B cell (primary cell): ENCODE data around the gene ERBB4. TPM values are rescaled to one million over a fixed set of nuclear protein-coding genes. Genes with fewer than 3 reads are reported as not detected.

ENCODE experiments used
- ATAC-seq: fragments of 200-7000 bp; cut with Tn5 transposase; one replicate; pipeline ENCODE4 v1.10.0; 2021; ENCODE audit warnings: low read depth, mild to moderate bottlenecking, moderate number of reproducible peaks, moderate library complexity
- CTCF ChIA-PET: fragments of 350-600 bp; sonication (Branson Sonifier 250); formaldehyde crosslinking; loops from one replicate; lab custom pipeline; 2021; ENCODE audit warnings: antibody characterized with exemption, inconsistent platforms; lab: Charles Lee
- POLR2A ChIA-PET: fragments of 350-600 bp; sonication (Branson Sonifier 250); formaldehyde crosslinking; loops from one replicate; lab custom pipeline; 2021; ENCODE audit warnings: antibody characterized with exemption; lab: Charles Lee
- DNase-seq: peaks from one replicate; pipeline ENCODE4 v3.0.0; 2013
- H2AFZ ChIP-seq: 2 replicates; pipeline ENCODE4 v1.6.1; 2012; ENCODE audit warnings: mild to moderate bottlenecking, low read depth, low read length; ENCODE audit not compliant: insufficient read depth, poor library complexity, severe bottlenecking
- H3K27ac ChIP-seq, 2 donors: 1 replicate in 1 of 2; 2 replicates in 1 of 2; pipeline ENCODE4 v1.5.1; 2012 to 2013; ENCODE audit warnings: low read length in 2 of 2, mild to moderate bottlenecking in 2 of 2, moderate library complexity in 1 of 2
- H3K27me3 ChIP-seq, 4 experiments: fragments of 200-600 bp in 1 of 4; sonication (generic) in 1 of 4; replicated peaks in 1 of 4; 1 replicate in 2 of 4; 2 replicates in 2 of 4; pipeline versions ENCODE4 v1.6.1 to v1.7.0; 2013 to 2016; ENCODE audit warnings: low read length in 3 of 4, mild to moderate bottlenecking in 2 of 4, mixed read lengths in 1 of 4, moderate library complexity in 1 of 4; ENCODE audit not compliant: insufficient read depth in 4 of 4, control insufficient read depth in 3 of 4; ENCODE audit errors: control extremely low read depth in 1 of 4
- H3K36me3 ChIP-seq, 2 experiments: replicated peaks in 1 of 2; 1 replicate in 1 of 2; 2 replicates in 1 of 2; pipeline versions ENCODE4 v1.6.1 to v1.7.1; 2013; ENCODE audit warnings: low read length in 1 of 2; ENCODE audit not compliant: insufficient read depth in 2 of 2, control insufficient read depth in 1 of 2; ENCODE audit errors: control extremely low read depth in 1 of 2, extremely low read depth in 1 of 2
- H3K4me1 ChIP-seq, 2 donors: fragments of 200-600 bp in 1 of 2; sonication (generic) in 1 of 2; 1 replicate in 1 of 2; 2 replicates in 1 of 2; pipeline versions ENCODE4 v1.5.1 to v1.6.1; 2013 to 2017; ENCODE audit warnings: low read length in 2 of 2; ENCODE audit not compliant: control insufficient read depth in 2 of 2, insufficient read depth in 2 of 2
- H3K4me2 ChIP-seq: replicated peaks from 2 replicates; pipeline ENCODE3; 2012; ENCODE audit warnings: mild to moderate bottlenecking, low read depth, low read length; ENCODE audit not compliant: poor library complexity, severe bottlenecking
- H3K4me3 ChIP-seq, 5 experiments: fragments of 200-600 bp in 1 of 5; sonication (generic) in 1 of 5; 1 replicate in 3 of 5; 2 replicates in 2 of 5; pipeline versions ENCODE4 v1.5.1 to v1.7.0; 2011 to 2016; ENCODE audit warnings: low read length in 4 of 5, mild to moderate bottlenecking in 4 of 5, low read depth in 2 of 5, control low read depth in 1 of 5, moderate library complexity in 1 of 5; ENCODE audit not compliant: insufficient read depth in 1 of 5; ENCODE audit errors: control extremely low read depth in 1 of 5, extremely low read depth in 1 of 5
- H3K79me2 ChIP-seq: fragments of 200-600 bp; sonication (generic); one replicate; pipeline ENCODE4 v1.6.0; 2016; ENCODE audit warnings: low read length; ENCODE audit not compliant: control insufficient read depth, insufficient read depth
- H3K9ac ChIP-seq: fragments of 200-600 bp; sonication (generic); 2 replicates; pipeline ENCODE4 v1.6.1; 2017; ENCODE audit warnings: mild to moderate bottlenecking, low read length, moderate library complexity
- H3K9me3 ChIP-seq, 3 donors: one replicate each; pipeline versions ENCODE4 v1.6.1 to v1.7.1; 2013; ENCODE audit warnings: low read length in 2 of 3; ENCODE audit not compliant: control insufficient read depth in 2 of 3, insufficient read depth in 1 of 3; ENCODE audit errors: control extremely low read depth in 1 of 3
- H4K20me1 ChIP-seq: 2 replicates; pipeline ENCODE4 v1.6.0; 2012; ENCODE audit warnings: mild to moderate bottlenecking, low read length; ENCODE audit not compliant: insufficient read depth, control insufficient read depth, poor library complexity, severe bottlenecking
- H3K27ac Mint-ChIP-seq: one replicate; pipeline ENCODE4 v1.8.0; 2021; ENCODE audit warnings: mixed read lengths
- H3K27me3 Mint-ChIP-seq: one replicate; pipeline ENCODE4 v1.8.0; 2021; ENCODE audit warnings: mixed read lengths
- H3K4me1 Mint-ChIP-seq: one replicate; pipeline ENCODE4 v1.8.0; 2021; ENCODE audit warnings: mixed read lengths
- H3K4me3 Mint-ChIP-seq: one replicate; pipeline ENCODE4 v1.8.0; 2021; ENCODE audit warnings: mixed read lengths
- H3K9me3 Mint-ChIP-seq: one replicate; pipeline ENCODE4 v1.8.0; 2022; ENCODE audit warnings: mixed read lengths; ENCODE audit not compliant: insufficient read depth
- EZH2 ChIP-seq: IDR thresholded peaks from 2 replicates; pipeline ENCODE4 v1.6.1; 2012; ENCODE audit warnings: borderline replicate concordance, low read depth, mild to moderate bottlenecking, moderate library complexity, low read length; ENCODE audit not compliant: insufficient read depth, poor library complexity, severe bottlenecking
- WGBS: methylation state at CpG from one replicate; pipeline ENCODE4 v1.1.5; 2013; ENCODE audit warnings: missing lambda C conversion rate; ENCODE audit not compliant: insufficient coverage; 5-methylcytosine and 5-hydroxymethylcytosine counted together
- intact Hi-C: fragments of 100-400 bp; cut with micrococcal nuclease; formaldehyde crosslinking; loops from one replicate; pipeline ENCODE4 v1.10.0; 2022
- polyA plus RNA-seq: library from polyadenylated mRNA; depleted of rRNA; stranded (reverse); fragments of >200 nt; gene quantifications from 2 replicates; pipeline ENCODE4 v1.2.3, GENCODE V29; 2012
- total RNA-seq, 2 donors: library from RNA; stranded (reverse); fragments of 120-200 nt in 1 of 2; gene quantifications; 1 replicate in 1 of 2; 2 replicates in 1 of 2; pipeline versions ENCODE4 v1.2.3 to v1.2.4, GENCODE V29; 2013 to 2022
- TF ChIP-seq, protein P1 (sequence below): fragments of 200-600 bp; IDR thresholded peaks from one replicate; pipeline ENCODE4 v1.8.0; 2022; ENCODE audit warnings: antibody characterized with exemption, mild to moderate bottlenecking

ERBB4 gene
- total and polyA plus RNA-seq, 2 donors (not counting 1 experiment from before 2014, with no cell fraction given): not detected

DNA sequence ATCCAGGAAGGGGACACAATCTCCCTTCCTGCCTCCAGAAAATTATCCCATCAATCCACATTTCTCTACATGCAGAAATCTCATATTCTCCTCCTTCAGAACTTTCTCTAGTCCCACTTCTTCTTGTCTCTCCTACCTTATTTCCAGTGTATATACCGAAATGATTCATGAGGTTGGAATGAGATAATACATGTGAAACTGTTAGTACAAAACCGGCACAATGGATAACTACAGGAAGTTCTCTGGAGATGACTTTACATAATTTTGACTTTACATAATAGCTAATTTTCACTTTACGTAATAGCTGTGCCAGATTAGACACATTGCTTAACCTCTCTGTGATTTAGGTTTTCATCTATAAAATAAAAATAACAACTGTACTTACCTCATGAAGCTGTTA lies 801.3 kb downstream of the ERBB4 start:
- intact Hi-C loops: no loop called here
- ATAC-seq: no peak
- Histone ChIP-seq H3K4me2 (no peak overlapping the region), H3K27ac (no peak overlapping the region), H3K79me2 (no peaks in the 10 kb centered on the region), H3K9ac (no peak overlapping the region), H4K20me1 (no peaks in the 10 kb centered on the region), H3K36me3 (no peaks in the 10 kb centered on the region), H3K27me3 (no peaks in the 10 kb centered on the region), H3K9me3 (no peaks in the 10 kb centered on the region), H2AFZ (no peak overlapping the region), H3K4me3 (no peak overlapping the region), H3K4me1 (no peaks in the 10 kb centered on the region)
- Mint-ChIP-seq H3K27me3 (no peaks in the 10 kb centered on the region), H3K4me1 (no peaks in the 10 kb centered on the region), H3K9me3 (no peaks in the 10 kb centered on the region), H3K4me3 (no peak overlapping the region), H3K27ac (no peak overlapping the region)
- TF ChIP-seq, protein P1, sequence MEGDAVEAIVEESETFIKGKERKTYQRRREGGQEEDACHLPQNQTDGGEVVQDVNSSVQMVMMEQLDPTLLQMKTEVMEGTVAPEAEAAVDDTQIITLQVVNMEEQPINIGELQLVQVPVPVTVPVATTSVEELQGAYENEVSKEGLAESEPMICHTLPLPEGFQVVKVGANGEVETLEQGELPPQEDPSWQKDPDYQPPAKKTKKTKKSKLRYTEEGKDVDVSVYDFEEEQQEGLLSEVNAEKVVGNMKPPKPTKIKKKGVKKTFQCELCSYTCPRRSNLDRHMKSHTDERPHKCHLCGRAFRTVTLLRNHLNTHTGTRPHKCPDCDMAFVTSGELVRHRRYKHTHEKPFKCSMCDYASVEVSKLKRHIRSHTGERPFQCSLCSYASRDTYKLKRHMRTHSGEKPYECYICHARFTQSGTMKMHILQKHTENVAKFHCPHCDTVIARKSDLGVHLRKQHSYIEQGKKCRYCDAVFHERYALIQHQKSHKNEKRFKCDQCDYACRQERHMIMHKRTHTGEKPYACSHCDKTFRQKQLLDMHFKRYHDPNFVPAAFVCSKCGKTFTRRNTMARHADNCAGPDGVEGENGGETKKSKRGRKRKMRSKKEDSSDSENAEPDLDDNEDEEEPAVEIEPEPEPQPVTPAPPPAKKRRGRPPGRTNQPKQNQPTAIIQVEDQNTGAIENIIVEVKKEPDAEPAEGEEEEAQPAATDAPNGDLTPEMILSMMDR: no peak
- no peak for TF ChIP-seq EZH2
- POLR2A ChIA-PET: no interaction called here
- WGBS: no CpG with 5 or more reads among the region's 3 CpGs
- no peak for DNase-seq
- CTCF ChIA-PET: no interaction called here

DNA sequence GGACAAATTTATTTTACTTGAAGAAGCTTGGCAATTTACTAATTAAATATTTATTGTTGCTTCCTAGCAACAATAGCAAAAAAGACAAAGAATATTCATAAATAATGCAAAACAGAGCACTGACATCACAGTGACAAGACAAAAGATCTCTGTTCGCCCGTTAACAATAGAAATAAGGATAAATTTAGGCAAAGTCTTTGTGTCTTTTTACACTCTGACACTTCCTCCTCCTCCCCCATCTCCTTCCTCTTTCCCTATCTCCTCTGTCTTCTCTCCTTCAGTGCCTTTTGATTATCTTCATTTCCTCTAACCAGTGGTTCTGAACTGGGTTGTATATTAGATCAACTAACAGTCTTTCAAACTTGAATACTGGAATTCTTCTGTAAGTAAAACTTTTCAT lies 808.4 kb downstream of the ERBB4 start:
- POLR2A ChIA-PET: no interaction called here
- no peaks in the 10 kb centered on the region for H3K4me1 ChIP-seq
- H3K4me3 Mint-ChIP-seq: no peak overlapping the region
- H3K27ac Mint-ChIP-seq: no peak overlapping the region
- CTCF ChIA-PET: no interaction called here
- H4K20me1 ChIP-seq: no peaks in the 10 kb centered on the region
- DNase-seq (no peak), ATAC-seq (no peak)
- no peaks in the 10 kb centered on the region for H3K9me3 Mint-ChIP-seq
- H2AFZ ChIP-seq: no peak overlapping the region
- intact Hi-C loops: no loop called here
- no peak overlapping the region for H3K4me2 ChIP-seq
- WGBS: no CpG with 5 or more reads among the region's 2 CpGs
- H3K4me3 ChIP-seq: no peak overlapping the region
- H3K27ac ChIP-seq: no peak overlapping the region
- H3K9me3 ChIP-seq: no peaks in the 10 kb centered on the region
- H3K27me3 ChIP-seq: no peaks in the 10 kb centered on the region
- H3K36me3 ChIP-seq: no peaks in the 10 kb centered on the region
- H3K4me1 Mint-ChIP-seq: no peaks in the 10 kb centered on the region
- no peaks in the 10 kb centered on the region for H3K79me2 ChIP-seq
- H3K27me3 Mint-ChIP-seq: no peaks in the 10 kb centered on the region
- H3K9ac ChIP-seq: no peak overlapping the region
- TF ChIP-seq EZH2: no peak
- TF ChIP-seq, protein P1: no peak
